Measurements from ENCODE around the gene ADGRG6. TPM values are rescaled to one million over a fixed set of nuclear protein-coding genes. Genes with fewer than 3 reads are reported as not detected.

The ADGRG6 gene
- total RNA-seq, 3 donors from 2014 or later, result 8.2 to 29.6 (median 28.5) TPM

GRCh38 chr6:142274656-142275055 lies 27.2 kb upstream of the ADGRG6 start:
- TF ChIP-seq POLR2A (IDR thresholded peaks at IDR 0.05) (no peak), POLR2AphosphoS5 (IDR thresholded peaks at IDR 0.05) (no peak)
- TF ChIP-seq, protein P1, sequence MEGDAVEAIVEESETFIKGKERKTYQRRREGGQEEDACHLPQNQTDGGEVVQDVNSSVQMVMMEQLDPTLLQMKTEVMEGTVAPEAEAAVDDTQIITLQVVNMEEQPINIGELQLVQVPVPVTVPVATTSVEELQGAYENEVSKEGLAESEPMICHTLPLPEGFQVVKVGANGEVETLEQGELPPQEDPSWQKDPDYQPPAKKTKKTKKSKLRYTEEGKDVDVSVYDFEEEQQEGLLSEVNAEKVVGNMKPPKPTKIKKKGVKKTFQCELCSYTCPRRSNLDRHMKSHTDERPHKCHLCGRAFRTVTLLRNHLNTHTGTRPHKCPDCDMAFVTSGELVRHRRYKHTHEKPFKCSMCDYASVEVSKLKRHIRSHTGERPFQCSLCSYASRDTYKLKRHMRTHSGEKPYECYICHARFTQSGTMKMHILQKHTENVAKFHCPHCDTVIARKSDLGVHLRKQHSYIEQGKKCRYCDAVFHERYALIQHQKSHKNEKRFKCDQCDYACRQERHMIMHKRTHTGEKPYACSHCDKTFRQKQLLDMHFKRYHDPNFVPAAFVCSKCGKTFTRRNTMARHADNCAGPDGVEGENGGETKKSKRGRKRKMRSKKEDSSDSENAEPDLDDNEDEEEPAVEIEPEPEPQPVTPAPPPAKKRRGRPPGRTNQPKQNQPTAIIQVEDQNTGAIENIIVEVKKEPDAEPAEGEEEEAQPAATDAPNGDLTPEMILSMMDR (IDR thresholded peaks at IDR 0.05), result no peak
- DNase-seq (ENCODE audit: low spot score in 2 of 2), result no peak

GRCh38 chr6:142275236-142276006 lies 26.4 kb upstream of the ADGRG6 start:
- no peak for TF ChIP-seq POLR2A (IDR thresholded peaks at IDR 0.05)
- TF ChIP-seq POLR2AphosphoS5 (IDR thresholded peaks at IDR 0.05), result no peak
- TF ChIP-seq, protein P1 (IDR thresholded peaks at IDR 0.05), result no peak
- no peaks in the 10 kb centered on the region for H3K36me3 ChIP-seq
- H3K9me3 ChIP-seq, result no peaks in the 10 kb centered on the region
- DNase-seq (ENCODE audit: low spot score in 2 of 2), result no peak
- no peaks in the 10 kb centered on the region for H3K27me3 ChIP-seq
- H3K4me3 ChIP-seq, result no peak overlapping the region
- intact Hi-C loops (cut with DNase I; ENCODE audit: low total_unique reads), result no loop called here
- no peaks in the 10 kb centered on the region for H3K4me1 ChIP-seq
- H3K27ac ChIP-seq, result no peak overlapping the region

More at GRCh38 chr6:142274656-142275055, 27.2 kb upstream of the ADGRG6 start:
- H3K27me3 ChIP-seq, result no peaks in the 10 kb centered on the region
- H3K9me3 ChIP-seq, result no peaks in the 10 kb centered on the region
- H3K4me1 ChIP-seq, result no peaks in the 10 kb centered on the region
- no peak overlapping the region for H3K27ac ChIP-seq
- no peak overlapping the region for H3K4me3 ChIP-seq
- H3K36me3 ChIP-seq, result no peaks in the 10 kb centered on the region
- intact Hi-C loops (cut with DNase I; ENCODE audit: low total_unique reads), result no loop called here

- Histone ChIP-seq H3K4me3 (no peak overlapping the region), H3K36me3 (no peaks in the 10 kb centered on the region), H3K4me1 (no peaks in the 10 kb centered on the region), H3K27ac (no peak overlapping the region), H3K9me3 (peaks cover 0 to 6% of the 10 kb centered on the region in 2 donors), H3K27me3 (no peaks in the 10 kb centered on the region)
- intact Hi-C loops (cut with DNase I; ENCODE audit: low total_unique reads), result no loop called here
- DNase-seq (ENCODE audit: low spot score in 2 of 2), result no peak
- TF ChIP-seq, protein P1 (IDR thresholded peaks at IDR 0.05), result no peak
- no peak for TF ChIP-seq POLR2AphosphoS5 (IDR thresholded peaks at IDR 0.05)
- no peak for TF ChIP-seq POLR2A (IDR thresholded peaks at IDR 0.05)
Observed at GRCh38 chr6:142276256-142276655, 25.6 kb upstream of the ADGRG6 start.

DNA sequence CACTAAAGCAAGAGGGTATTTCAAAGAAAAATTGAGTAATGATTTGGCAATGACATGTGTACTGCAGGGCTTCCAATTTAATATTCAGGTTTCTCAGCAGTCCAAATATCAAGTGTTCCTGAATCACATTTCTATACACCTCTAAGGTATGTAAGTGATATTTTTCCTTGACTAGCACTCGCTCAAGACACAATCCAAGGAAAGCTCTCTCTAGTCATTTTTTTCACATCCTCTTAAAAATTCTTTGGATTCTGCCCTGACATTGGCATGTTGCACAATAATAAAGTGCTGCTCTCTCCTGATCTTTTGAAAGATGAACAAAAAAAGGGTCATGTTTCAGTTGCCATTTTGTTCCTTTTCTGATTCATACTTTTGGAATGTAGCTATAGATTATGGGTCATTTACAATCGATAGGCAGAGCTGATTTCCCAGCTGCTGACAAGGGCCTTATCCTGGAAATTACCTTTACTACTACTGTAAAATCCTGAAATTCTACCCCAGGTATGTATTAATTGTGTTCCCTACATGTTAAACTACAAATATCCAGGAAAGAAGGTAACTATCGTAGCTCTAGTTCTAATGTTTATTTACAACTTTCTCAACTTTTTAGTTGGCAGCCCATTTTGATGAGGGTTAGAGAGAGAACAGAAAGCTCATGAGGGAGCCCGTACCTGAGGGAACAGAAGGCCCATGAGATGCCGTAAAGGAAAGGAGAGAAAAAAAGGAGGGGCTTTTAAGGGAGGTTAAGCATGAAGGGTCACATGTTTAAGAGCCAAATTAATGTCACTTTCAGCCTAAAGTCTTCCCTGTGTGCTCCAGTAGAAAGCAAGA lies 22.2 kb upstream of the ADGRG6 start:
- Histone ChIP-seq H3K36me3 (no peaks in the 10 kb centered on the region), H3K4me1 (no peaks in the 10 kb centered on the region), H3K9me3 (peaks cover 0 to 7% of the 10 kb centered on the region in 2 donors), H3K27me3 (no peaks in the 10 kb centered on the region), H3K4me3 (no peak overlapping the region), H3K27ac (no peak overlapping the region)
- intact Hi-C loops (cut with DNase I; ENCODE audit: low total_unique reads), result no loop called here
- DNase-seq (ENCODE audit: low spot score in 2 of 2), result no peak
- TF ChIP-seq POLR2AphosphoS5 (IDR thresholded peaks at IDR 0.05) (no peak), POLR2A (IDR thresholded peaks at IDR 0.05) (no peak)
- TF ChIP-seq, protein P1 (IDR thresholded peaks at IDR 0.05), result no peak

DNA sequence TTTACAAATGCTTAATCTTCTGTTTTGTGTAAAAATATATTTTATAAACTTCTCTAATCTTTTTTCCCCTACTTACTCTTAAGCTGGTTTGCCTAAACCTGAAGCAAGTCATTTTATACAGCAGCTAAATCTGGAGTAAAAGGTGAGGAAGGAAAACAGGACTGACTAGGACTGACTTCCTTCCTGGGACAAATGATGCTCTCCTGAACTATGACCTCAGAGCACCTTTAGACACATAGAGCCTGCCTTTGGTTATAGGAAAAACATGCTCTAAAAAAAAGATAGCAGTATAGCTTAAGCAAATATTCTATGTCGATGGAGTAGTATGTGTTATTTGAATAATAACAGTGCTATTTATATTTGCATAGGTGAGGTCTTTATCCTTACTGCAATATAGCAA lies 21.5 kb upstream of the ADGRG6 start:
- DNase-seq (ENCODE audit: low spot score in 2 of 2), result no peak
- Histone ChIP-seq H3K27ac (no peak overlapping the region), H3K9me3 (peaks cover 0 to 7% of the 10 kb centered on the region in 2 donors), H3K36me3 (no peaks in the 10 kb centered on the region), H3K4me1 (no peaks in the 10 kb centered on the region), H3K4me3 (no peak overlapping the region), H3K27me3 (no peaks in the 10 kb centered on the region)
- intact Hi-C loops (cut with DNase I; ENCODE audit: low total_unique reads), result no loop called here
- TF ChIP-seq, protein P1 (IDR thresholded peaks at IDR 0.05), result no peak
- TF ChIP-seq POLR2A (IDR thresholded peaks at IDR 0.05), result no peak
- TF ChIP-seq POLR2AphosphoS5 (IDR thresholded peaks at IDR 0.05), result no peak

Measured in breast epithelium (tissue), 4 donors.